ENCODE data around the gene TEKT1. TPM values are rescaled to one million over a fixed set of nuclear protein-coding genes. Genes with fewer than 3 reads are reported as not detected.

The TEKT1 gene
- total and polyA plus RNA-seq, 2 experiments from 2014 or later, result not detected

- TF ChIP-seq ZNF462 (CRISPR knock-in tag; IDR thresholded peaks at IDR 0.05), result no peak
- no peak for TF ChIP-seq CREB1 (CRISPR knock-in tag; IDR thresholded peaks at IDR 0.05; ENCODE audit: low read depth)
- no peak for TF ChIP-seq ZNF331 (CRISPR knock-in tag; IDR thresholded peaks at IDR 0.05; ENCODE audit: low read depth)
- no peak for TF ChIP-seq CTCF (conservative IDR thresholded peaks at IDR 0.05; ENCODE audit: low read depth in 2 of 2)
- TF ChIP-seq ZNF114 (CRISPR knock-in tag; IDR thresholded peaks at IDR 0.05), result no peak
- TF ChIP-seq POLR2AphosphoS5 (IDR thresholded peaks at IDR 0.05; ENCODE audit: low read depth), result no peak
- TF ChIP-seq STAT1 (IDR thresholded peaks at IDR 0.05; ENCODE audit: unreplicated experiment), result no peak
These were observed 30.6 kb upstream of the TEKT1 start (continued) for GRCh38 chr17:6862122-6862521.

- no peak overlapping the region for H3K27ac Mint-ChIP-seq
- H4K20me1 ChIP-seq (replicated peaks; ENCODE audit: insufficient read depth), result no peaks in the 10 kb centered on the region; the same call in 1 of the 2 replicates
- H3K27me3 Mint-ChIP-seq (ENCODE audit: insufficient read depth, low read depth, poor library complexity), result peaks cover 9% of the 10 kb centered on the region
- peaks cover 2% of the 10 kb centered on the region; the same call in 1 of the 3 replicates for H3K9me3 Mint-ChIP-seq
- 0 out of 2 replicates have a peak, but pooled peaks cover 4% of the 10 kb centered on the region for H3F3A ChIP-seq (replicated peaks; ENCODE audit: low read depth)
- peaks cover 25% of the 10 kb centered on the region for H3K36me3 Mint-ChIP-seq (ENCODE audit: low read depth)
- H3K4me1 Mint-ChIP-seq, result peaks cover 53% of the 10 kb centered on the region
- no peaks in the 10 kb centered on the region for H3K27me3 ChIP-seq (ENCODE audit: insufficient read depth)
- H3K4me3 Mint-ChIP-seq, result no peak overlapping the region
- TF ChIP-seq JUNB (IDR thresholded peaks at IDR 0.05; ENCODE audit: unreplicated experiment), result no peak
- TF ChIP-seq ZNF331 (CRISPR knock-in tag; IDR thresholded peaks at IDR 0.05; ENCODE audit: low read depth), result no peak
- TF ChIP-seq REST (IDR thresholded peaks at IDR 0.05; ENCODE audit: unreplicated experiment), result no peak
- peaks cover 87% of the 10 kb centered on the region for H3K79me2 ChIP-seq (replicated peaks; ENCODE audit: insufficient read depth)
- peaks cover 17% of the 10 kb centered on the region for H3K4me1 ChIP-seq (ENCODE audit: insufficient read depth)
- H3K9me2 ChIP-seq (ENCODE audit: insufficient read depth), result 0 out of 2 replicates have a peak, but pooled peaks cover 7% of the 10 kb centered on the region
- H3K4me3 ChIP-seq, result no peak overlapping the region
- ATAC-seq (no peak), DNase-seq (ENCODE audit: low spot score) (no peak)
- H3K4me2 ChIP-seq, result no peak overlapping the region
- H3K27ac ChIP-seq (ENCODE audit: low read depth), result no peak overlapping the region
- no peaks in the 10 kb centered on the region for H3K36me3 ChIP-seq (ENCODE audit: insufficient read depth)
- no peak overlapping the region for H2AFZ ChIP-seq
These were observed 26.4 kb upstream of the TEKT1 start for GRCh38 chr17:6857904-6858303.

Measured in GM23338 (cell line).